Progenitor cell of endocrine pancreas (in vitro differentiated cells): Measurements from ENCODE around the gene SESN1. TPM values are rescaled to one million over a fixed set of nuclear protein-coding genes. Genes with fewer than 3 reads are reported as not detected.

ENCODE experiments used
- DNase-seq: peaks from one replicate; pipeline ENCODE4 v3.0.0; 2021; ENCODE audit warnings: low spot score; ENCODE audit not compliant: unreplicated experiment
- H3K27ac Mint-ChIP-seq: 2 replicates; pipeline ENCODE4 v1.8.0; 2021; ENCODE audit warnings: mild to moderate bottlenecking, moderate library complexity, mixed read lengths
- H3K27me3 Mint-ChIP-seq: 2 replicates; pipeline ENCODE4 v1.8.0; 2021; ENCODE audit warnings: mixed read lengths
- H3K36me3 Mint-ChIP-seq: 2 replicates; pipeline ENCODE4 v1.8.0; 2022; ENCODE audit warnings: mixed read lengths; ENCODE audit not compliant: insufficient read depth
- H3K4me1 Mint-ChIP-seq: 2 replicates; pipeline ENCODE4 v1.8.0; 2021; ENCODE audit warnings: low read depth, mixed read lengths
- H3K4me3 Mint-ChIP-seq: 2 replicates; pipeline ENCODE4 v1.8.0; 2021; ENCODE audit warnings: low read depth, mild to moderate bottlenecking, moderate library complexity, mixed read lengths
- H3K9me3 Mint-ChIP-seq: 2 replicates; pipeline ENCODE4 v1.8.0; 2021; ENCODE audit warnings: low read depth, mixed read lengths
- CTCF ChIP-seq: fragments of 200-600 bp; sonication (generic); IDR thresholded peaks from one replicate; pipeline ENCODE4 v1.5.0; 2021; ENCODE audit warnings: antibody characterized with exemption, mild to moderate bottlenecking; ENCODE audit not compliant: unreplicated experiment
- total RNA-seq: library from RNA; stranded (reverse); gene quantifications from 2 replicates; pipeline ENCODE4 v1.2.1, GENCODE V29; 2021

The SESN1 gene
- total RNA-seq, 1 donor from 2014 or later, result 23.9 TPM

- no peaks in the 10 kb centered on the region for H3K27me3 Mint-ChIP-seq
- TF ChIP-seq CTCF, result no peak
- no peak overlapping the region for H3K27ac Mint-ChIP-seq
- H3K4me3 Mint-ChIP-seq, result no peak overlapping the region
- peaks cover 14% of the 10 kb centered on the region for H3K9me3 Mint-ChIP-seq
- H3K4me1 Mint-ChIP-seq, result peaks cover 13% of the 10 kb centered on the region
- no peak for DNase-seq
- peaks cover 15% of the 10 kb centered on the region for H3K36me3 Mint-ChIP-seq
Measured at GRCh38 chr6:109050012-109050411, 44.6 kb downstream of the SESN1 start.

- no peaks in the 10 kb centered on the region for H3K27me3 Mint-ChIP-seq
- no peak overlapping the region for H3K27ac Mint-ChIP-seq
- H3K4me3 Mint-ChIP-seq, result no peak overlapping the region
- TF ChIP-seq CTCF, result no peak
- H3K36me3 Mint-ChIP-seq, result peaks cover 18% of the 10 kb centered on the region
- no peak for DNase-seq
- peaks cover 15% of the 10 kb centered on the region for H3K9me3 Mint-ChIP-seq
- H3K4me1 Mint-ChIP-seq, result peaks cover 13% of the 10 kb centered on the region
Measured at GRCh38 chr6:109048670-109049415, 45.8 kb downstream of the SESN1 start.

GRCh38 chr6:109048176-109048575 lies 46.5 kb downstream of the SESN1 start:
- peak overlapping the region; percentile 94 for H3K27ac Mint-ChIP-seq
- no peak for TF ChIP-seq CTCF
- H3K4me3 Mint-ChIP-seq, result no peak overlapping the region
- H3K27me3 Mint-ChIP-seq, result no peaks in the 10 kb centered on the region
- DNase-seq, result no peak
- peaks cover 21% of the 10 kb centered on the region for H3K9me3 Mint-ChIP-seq
- H3K4me1 Mint-ChIP-seq, result peaks cover 11% of the 10 kb centered on the region
- H3K36me3 Mint-ChIP-seq, result peaks cover 19% of the 10 kb centered on the region

GRCh38 chr6:109045493-109045892 lies 49.2 kb downstream of the SESN1 start:
- H3K4me1 Mint-ChIP-seq, result peaks cover 2% of the 10 kb centered on the region
- TF ChIP-seq CTCF, result no peak
- peaks cover 21% of the 10 kb centered on the region for H3K36me3 Mint-ChIP-seq
- DNase-seq, result no peak
- peaks cover 23% of the 10 kb centered on the region for H3K9me3 Mint-ChIP-seq
- no peaks in the 10 kb centered on the region for H3K27me3 Mint-ChIP-seq
- no peak overlapping the region for H3K4me3 Mint-ChIP-seq
- H3K27ac Mint-ChIP-seq, result peak overlapping the region; percentile 57

- Mint-ChIP-seq H3K4me1 (peaks cover 6% of the 10 kb centered on the region), H3K4me3 (no peak overlapping the region), H3K36me3 (peaks cover 4% of the 10 kb centered on the region), H3K27ac (peak overlapping the region; percentile 13), H3K9me3 (peaks cover 8% of the 10 kb centered on the region), H3K27me3 (no peaks in the 10 kb centered on the region)
- no peak for DNase-seq
- TF ChIP-seq CTCF, result no peak
Measured at GRCh38 chr6:109039795-109040194, 54.9 kb downstream of the SESN1 start.
